Measurements from ENCODE around the gene RAPGEF6. TPM values are rescaled to one million over a fixed set of nuclear protein-coding genes. Genes with fewer than 3 reads are reported as not detected.
"Not testable (repeated sequence)": the region's sequence is repeated elsewhere in the genome, so short reads cannot be mapped to it uniquely, and the experiment has no call there.

The RAPGEF6 gene
- total RNA-seq, 1 experiment from 2014 or later = 1.8 TPM

- in situ Hi-C loops (cut with HindIII; ENCODE audit: low pct_unique_long_range_greater_than_20kb, low sequenced_read_pairs) = no loop called here
Measured at GRCh38 chr5:131418846-131419245, 216.2 kb downstream of the RAPGEF6 start.

DNA sequence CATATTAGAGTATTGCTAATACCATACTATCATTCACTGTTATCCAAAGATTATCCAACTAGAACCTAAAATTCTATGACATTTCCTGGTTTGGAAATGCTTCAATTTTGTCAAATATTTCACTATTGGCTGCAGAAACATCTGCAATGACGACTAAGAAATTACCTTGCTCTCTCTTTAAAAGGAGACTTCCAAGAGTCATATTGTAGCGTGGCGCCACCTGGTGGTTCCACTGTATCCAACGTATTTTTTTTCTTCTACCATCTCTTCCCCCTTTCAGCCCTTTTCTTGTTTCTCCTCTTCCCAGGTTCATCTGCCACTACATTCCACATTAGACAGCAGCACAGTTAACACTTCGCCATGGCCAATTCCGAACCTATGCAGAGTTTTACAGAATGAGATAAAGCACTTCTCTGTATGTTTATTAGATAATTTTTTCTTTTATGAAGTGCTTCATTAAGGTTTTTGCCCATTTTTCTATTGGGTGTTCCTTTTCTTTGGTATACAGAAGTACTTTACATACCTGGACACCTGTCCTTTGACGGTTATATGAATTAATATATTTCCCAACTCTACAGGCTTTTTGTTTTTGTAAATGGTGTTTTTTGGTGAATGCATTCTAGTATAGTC is 217.7 kb downstream of the RAPGEF6 start:
- in situ Hi-C loops (cut with HindIII; ENCODE audit: low pct_unique_long_range_greater_than_20kb, low sequenced_read_pairs) = no loop called here
- DNase-seq (ENCODE audit: low read depth) = peak; percentile 65

More at GRCh38 chr5:131418846-131419245, 216.2 kb downstream of the RAPGEF6 start:
- DNase-seq (ENCODE audit: low read depth) = no peak

DNA sequence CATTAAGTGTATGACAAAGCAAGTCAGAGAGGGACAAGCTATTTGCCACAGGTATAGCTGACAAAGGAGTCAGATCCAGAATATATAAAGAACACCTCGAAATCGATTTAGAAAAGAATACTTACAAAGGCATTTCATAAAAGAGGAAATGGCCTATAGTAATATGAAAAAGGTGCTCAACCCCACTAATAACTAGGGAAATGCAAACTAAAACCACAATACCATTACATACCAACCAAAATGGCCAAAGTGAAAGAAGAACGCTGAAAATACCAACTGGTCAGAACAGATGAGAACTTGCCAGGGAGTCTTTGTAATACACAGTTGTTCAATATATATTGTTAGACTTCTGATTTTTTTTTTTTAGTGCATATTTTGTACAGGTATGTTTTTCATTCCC is 218.3 kb downstream of the RAPGEF6 start:
- in situ Hi-C loops (cut with HindIII; ENCODE audit: low pct_unique_long_range_greater_than_20kb, low sequenced_read_pairs) = no loop called here
- no peak for DNase-seq (ENCODE audit: low read depth)

DNA sequence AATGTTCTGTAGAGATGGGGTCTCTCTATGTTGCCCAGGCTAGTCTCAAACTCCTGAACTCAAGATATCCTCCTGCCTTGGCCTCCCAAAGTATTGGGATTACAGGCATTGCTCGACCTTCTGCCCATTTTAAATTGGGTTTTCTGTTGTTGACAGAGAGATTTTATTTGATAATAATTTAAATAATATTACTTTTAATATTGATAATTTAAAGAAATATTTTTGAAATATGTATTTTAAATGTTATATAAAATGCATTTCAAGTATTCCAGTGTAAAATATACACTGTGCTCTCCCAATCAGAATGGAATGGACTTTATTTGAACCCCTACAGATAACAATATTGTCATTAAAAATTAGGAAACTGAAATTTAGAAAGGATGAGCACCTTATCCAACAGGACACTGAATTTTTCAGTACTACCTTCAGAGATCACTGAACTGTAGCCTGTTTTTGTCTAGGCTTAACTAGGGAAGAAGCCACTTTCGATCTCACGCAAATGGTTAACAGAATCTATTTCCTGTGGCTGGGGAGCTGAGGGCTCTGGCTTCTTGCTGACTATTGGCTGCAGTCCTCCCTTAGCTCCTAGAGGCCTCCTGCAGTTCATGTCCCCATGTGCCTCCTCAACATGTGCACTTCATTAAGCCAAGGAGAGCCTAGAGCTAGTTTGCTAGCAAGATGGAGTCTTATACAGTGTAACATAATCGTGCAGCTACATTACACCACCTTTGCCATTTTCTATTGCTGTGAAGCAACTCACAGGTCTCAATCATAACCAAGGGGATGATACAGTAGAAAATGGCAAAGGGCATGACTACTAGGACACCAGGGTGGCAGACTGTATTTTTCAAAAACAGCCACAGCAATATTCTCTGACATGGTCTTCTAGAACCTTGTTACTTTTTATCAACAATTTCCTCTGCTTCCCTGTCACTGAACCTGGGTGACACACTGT is 221.1 kb downstream of the RAPGEF6 start:
- no peak for DNase-seq (ENCODE audit: low read depth)
- in situ Hi-C loops (cut with HindIII; ENCODE audit: low pct_unique_long_range_greater_than_20kb, low sequenced_read_pairs) = no loop called here

DNA sequence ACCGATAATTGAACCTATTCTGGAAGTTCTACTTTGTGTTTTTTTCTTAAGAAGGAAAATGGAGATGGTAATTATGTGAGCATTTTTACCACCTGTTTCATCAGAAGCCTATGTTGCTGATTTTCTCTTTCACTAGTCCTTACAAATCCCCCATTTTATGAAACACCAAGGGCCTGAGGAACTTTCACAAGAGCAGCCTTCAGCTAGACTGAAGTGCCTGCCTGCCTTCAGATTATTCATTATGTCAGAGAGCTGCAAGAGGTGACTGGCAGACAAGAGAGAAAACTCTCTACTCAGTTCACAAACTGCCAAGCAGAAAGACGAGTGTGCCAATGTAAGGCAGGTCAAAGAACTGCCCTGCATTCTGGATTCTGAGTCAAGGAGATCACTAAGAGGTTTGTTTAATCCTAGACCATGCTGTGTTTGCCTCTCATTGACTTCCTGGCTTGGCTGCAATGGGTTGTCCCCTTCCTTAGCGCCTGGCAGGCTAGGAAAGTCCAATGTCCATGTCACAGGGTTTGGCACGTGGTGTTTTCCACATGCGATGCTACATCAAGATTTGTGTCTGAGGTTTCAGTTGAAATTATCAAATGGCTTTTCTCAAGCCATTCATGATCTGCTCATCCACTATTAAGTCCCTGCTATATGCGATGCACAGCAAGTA is 227.9 kb downstream of the RAPGEF6 start:
- no peak for DNase-seq (ENCODE audit: low read depth)
- in situ Hi-C loops (cut with HindIII; ENCODE audit: low pct_unique_long_range_greater_than_20kb, low sequenced_read_pairs) = no loop called here

- DNase-seq (ENCODE audit: low read depth) = no peak
- in situ Hi-C loops (cut with HindIII; ENCODE audit: low pct_unique_long_range_greater_than_20kb, low sequenced_read_pairs) = no loop called here
Measured at GRCh38 chr5:131406076-131406475, 229.0 kb downstream of the RAPGEF6 start.

- in situ Hi-C loops (cut with HindIII; ENCODE audit: low pct_unique_long_range_greater_than_20kb, low sequenced_read_pairs) = no loop called here
- no peak for DNase-seq (ENCODE audit: low read depth)
Measured at GRCh38 chr5:131405674-131406073, 229.4 kb downstream of the RAPGEF6 start.

DNA sequence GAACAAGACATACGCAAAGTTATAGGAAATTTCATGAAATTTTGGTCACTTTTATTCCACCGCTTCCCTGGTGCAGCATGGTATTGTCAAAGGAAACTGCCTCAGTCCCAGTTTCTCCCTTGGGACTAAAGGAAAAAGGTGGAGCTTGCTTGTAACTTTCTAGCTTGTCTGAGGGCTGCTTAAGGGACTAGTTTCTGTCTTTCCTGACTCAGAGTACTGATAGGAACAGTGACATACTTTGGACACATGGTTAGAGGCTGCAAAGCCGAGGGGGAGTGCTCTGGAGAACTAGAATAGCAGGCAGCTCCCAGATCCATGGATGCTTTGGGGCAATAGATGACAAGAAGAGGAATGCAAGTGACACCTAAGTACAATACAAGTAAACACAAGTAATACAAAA is 234.4 kb downstream of the RAPGEF6 start:
- in situ Hi-C loops (cut with HindIII; ENCODE audit: low pct_unique_long_range_greater_than_20kb, low sequenced_read_pairs) = no loop called here
- no peak for DNase-seq (ENCODE audit: low read depth)

- DNase-seq (ENCODE audit: low read depth); in situ Hi-C loops (cut with HindIII; ENCODE audit: low pct_unique_long_range_greater_than_20kb, low sequenced_read_pairs): not testable (repeated sequence)
Measured at GRCh38 chr5:131399007-131399406, 236.0 kb downstream of the RAPGEF6 start.

DNA sequence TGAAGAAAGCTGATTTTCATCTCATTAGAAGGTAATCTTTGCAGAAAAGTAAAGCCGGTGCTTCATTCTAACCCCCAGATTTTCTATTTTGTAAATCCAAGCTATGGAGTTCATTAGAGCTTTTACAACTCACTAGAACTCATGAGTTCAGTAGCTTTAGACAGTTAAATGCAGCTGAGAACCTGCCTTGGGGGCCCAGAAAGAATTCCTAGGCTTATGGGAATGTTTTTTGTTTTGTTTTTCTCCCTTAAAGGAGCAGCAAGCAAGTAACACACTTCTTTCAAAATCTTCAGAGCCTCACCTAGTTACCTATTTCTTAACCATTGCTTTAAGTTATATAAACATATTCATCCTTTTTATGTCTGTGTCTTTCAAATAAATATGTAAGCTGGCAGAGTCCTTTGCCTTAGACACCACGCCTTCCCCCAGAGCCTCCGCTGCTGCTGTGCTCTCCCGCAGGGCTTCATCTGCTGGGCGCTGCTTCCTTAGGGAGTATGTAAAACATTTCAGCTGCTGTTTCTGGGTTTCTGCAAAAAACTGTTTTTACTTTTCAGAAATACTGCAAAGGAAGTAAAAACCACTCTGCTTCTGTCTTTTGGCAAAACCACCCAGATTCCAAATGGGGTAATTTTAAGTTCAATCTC is 238.3 kb downstream of the RAPGEF6 start:
- DNase-seq (ENCODE audit: low read depth) = no peak
- in situ Hi-C loops (cut with HindIII; ENCODE audit: low pct_unique_long_range_greater_than_20kb, low sequenced_read_pairs) = no loop called here

- no peak for DNase-seq (ENCODE audit: low read depth)
- in situ Hi-C loops (cut with HindIII; ENCODE audit: low pct_unique_long_range_greater_than_20kb, low sequenced_read_pairs) = no loop called here
Measured at GRCh38 chr5:131396015-131396414, 239.0 kb downstream of the RAPGEF6 start.

DNA sequence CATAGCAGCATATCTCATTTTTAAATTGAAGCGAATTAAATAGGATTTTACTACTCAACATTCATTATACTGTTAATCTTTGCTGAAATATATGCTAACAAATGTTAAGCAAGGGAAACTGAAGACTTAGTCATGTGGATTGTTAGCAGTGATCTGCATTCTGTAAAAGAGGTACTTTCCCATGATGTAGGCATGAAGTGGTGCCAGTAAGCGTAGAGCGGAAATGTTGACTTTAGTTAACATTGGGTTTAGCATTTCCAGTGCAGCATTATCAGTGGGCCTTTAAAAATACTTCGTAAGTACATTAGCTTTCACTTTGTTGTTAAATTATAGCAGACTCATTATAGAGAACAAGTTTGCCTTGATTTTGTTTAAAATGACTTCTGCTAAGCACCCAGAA is 240.9 kb downstream of the RAPGEF6 start:
- DNase-seq (ENCODE audit: low read depth) = peak; percentile 75
- in situ Hi-C loops (cut with HindIII; ENCODE audit: low pct_unique_long_range_greater_than_20kb, low sequenced_read_pairs) = no loop called here

- in situ Hi-C loops (cut with HindIII; ENCODE audit: low pct_unique_long_range_greater_than_20kb, low sequenced_read_pairs) = no loop called here
- peak; percentile 70 for DNase-seq (ENCODE audit: low read depth)
Measured at GRCh38 chr5:131393498-131393968, 241.5 kb downstream of the RAPGEF6 start.

DNA sequence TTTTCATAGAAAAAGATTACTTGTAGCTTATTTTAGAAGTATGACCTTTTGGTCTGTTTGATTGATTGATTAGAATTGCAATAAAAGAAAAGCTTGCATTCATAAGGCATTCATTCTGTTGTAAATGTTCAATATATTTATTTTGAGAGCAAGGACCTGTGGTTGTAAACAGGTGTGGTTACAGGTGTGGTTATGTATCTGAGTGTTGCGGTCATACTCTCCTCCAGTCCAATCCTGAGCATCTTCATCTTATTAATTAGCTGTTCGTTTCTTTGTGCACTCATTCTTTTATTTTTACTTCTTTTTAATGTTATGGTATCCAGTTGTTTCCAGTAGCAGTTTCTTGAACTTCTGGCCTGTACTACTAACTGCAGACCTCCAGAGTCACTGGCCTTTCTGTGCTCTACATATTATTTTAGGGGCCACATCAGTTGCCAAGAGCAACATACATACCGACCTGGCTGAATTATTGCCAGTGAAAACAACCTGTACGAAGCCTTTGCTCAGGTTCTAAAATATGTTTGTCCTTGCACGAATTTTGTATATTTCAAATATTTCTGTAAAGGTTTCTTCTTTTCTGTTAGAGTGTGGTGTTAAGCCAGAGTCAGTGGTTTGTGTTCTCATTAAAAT is 242.4 kb downstream of the RAPGEF6 start:
- no peak for DNase-seq (ENCODE audit: low read depth)
- in situ Hi-C loops (cut with HindIII; ENCODE audit: low pct_unique_long_range_greater_than_20kb, low sequenced_read_pairs) = no loop called here

GRCh38 chr5:131389869-131390265 is 245.2 kb downstream of the RAPGEF6 start:
- in situ Hi-C loops (cut with HindIII; ENCODE audit: low pct_unique_long_range_greater_than_20kb, low sequenced_read_pairs) = no loop called here
- DNase-seq (ENCODE audit: low read depth) = no peak

- DNase-seq (ENCODE audit: low read depth) = no peak
- in situ Hi-C loops (cut with HindIII; ENCODE audit: low pct_unique_long_range_greater_than_20kb, low sequenced_read_pairs) = no loop called here
Measured at GRCh38 chr5:131389096-131389868, 245.7 kb downstream of the RAPGEF6 start.

GRCh38 chr5:131387255-131387654 is 247.8 kb downstream of the RAPGEF6 start:
- in situ Hi-C loops (cut with HindIII; ENCODE audit: low pct_unique_long_range_greater_than_20kb, low sequenced_read_pairs) = no loop called here
- no peak for DNase-seq (ENCODE audit: low read depth)

Measured in Caki2 (cell line).